ENCODE data around the gene FUZ.

FUZ gene

GRCh38 chr19:49805822-49806619 lies 7.1 kb downstream of the FUZ start:
- DNase-seq (ENCODE audit: low read depth) = no peak

GRCh38 chr19:49803529-49803856 lies 9.6 kb downstream of the FUZ start:
- no peak for DNase-seq (ENCODE audit: low read depth)

- no peak for DNase-seq (ENCODE audit: low read depth)
Observed at GRCh38 chr19:49802836-49803528, 10.1 kb downstream of the FUZ start.

GRCh38 chr19:49801966-49802661 lies 11.0 kb downstream of the FUZ start:
- DNase-seq (ENCODE audit: low read depth) = no peak

- DNase-seq (ENCODE audit: low read depth) = no peak
Observed at GRCh38 chr19:49801401-49801888, 11.6 kb downstream of the FUZ start.

- no peak for DNase-seq (ENCODE audit: low read depth)
Observed at GRCh38 chr19:49800771-49801170, 12.3 kb downstream of the FUZ start.

GRCh38 chr19:49799798-49800376 lies 13.2 kb downstream of the FUZ start:
- no peak for DNase-seq (ENCODE audit: low read depth)

- DNase-seq (ENCODE audit: low read depth) = no peak
Observed at GRCh38 chr19:49799271-49799797, 13.8 kb downstream of the FUZ start.

GRCh38 chr19:49798574-49798973 lies 14.5 kb downstream of the FUZ start:
- DNase-seq (ENCODE audit: low read depth) = no peak

- no peak for DNase-seq (ENCODE audit: low read depth)
Observed at GRCh38 chr19:49795615-49796014, 17.5 kb downstream of the FUZ start.

GRCh38 chr19:49793561-49793840 lies 19.6 kb downstream of the FUZ start:
- no peak for DNase-seq (ENCODE audit: low read depth)

- DNase-seq (ENCODE audit: low read depth) = no peak
Observed at GRCh38 chr19:49792829-49793560, 20.1 kb downstream of the FUZ start.

GRCh38 chr19:49791776-49792445 lies 21.2 kb downstream of the FUZ start:
- no peak for DNase-seq (ENCODE audit: low read depth)

GRCh38 chr19:49790866-49791265 lies 22.2 kb downstream of the FUZ start:
- no peak for DNase-seq (ENCODE audit: low read depth)

GRCh38 chr19:49788857-49789256 lies 24.2 kb downstream of the FUZ start:
- no peak for DNase-seq (ENCODE audit: low read depth)

- DNase-seq (ENCODE audit: low read depth) = no peak
Observed at GRCh38 chr19:49787746-49788145, 25.3 kb downstream of the FUZ start.

GRCh38 chr19:49786376-49786820 lies 26.7 kb downstream of the FUZ start:
- DNase-seq (ENCODE audit: low read depth) = no peak

GRCh38 chr19:49782515-49782914 lies 30.6 kb downstream of the FUZ start:
- no peak for DNase-seq (ENCODE audit: low read depth)

- DNase-seq (ENCODE audit: low read depth) = no peak
Observed at GRCh38 chr19:49781394-49781793, 31.7 kb downstream of the FUZ start.

GRCh38 chr19:49780861-49781260 lies 32.2 kb downstream of the FUZ start:
- DNase-seq (ENCODE audit: low read depth) = no peak

Data from stimulated activated CD4-positive, alpha-beta T cell treated with anti-CD3 and anti-CD28 coated beads, Interleukin-2, amount 100 ng/mL, for 4 hours (primary cell).